Hepatocyte (in vitro differentiated cells): ENCODE measurements around the gene CPNE4. TPM values are rescaled to one million over a fixed set of nuclear protein-coding genes. Genes with fewer than 3 reads are reported as not detected.

Source experiments
- DNase-seq: peaks from one replicate; pipeline ENCODE4 v3.0.0-alpha.2; 2016; ENCODE audit warnings: low spot score
- H2AFZ ChIP-seq: fragments of 200-600 bp; sonication (generic); 2 replicates; pipeline ENCODE4 v1.6.0; 2016; ENCODE audit warnings: antibody characterized with exemption, mild to moderate bottlenecking
- H3K27ac ChIP-seq: fragments of 200-600 bp; sonication (generic); 2 replicates; pipeline ENCODE4 v1.5.1; 2016; ENCODE audit warnings: mild to moderate bottlenecking
- H3K27me3 ChIP-seq: fragments of 200-600 bp; sonication (generic); 2 replicates; pipeline ENCODE4 v1.6.1; 2016
- H3K36me3 ChIP-seq: fragments of 200-600 bp; sonication (generic); replicated peaks from 2 replicates; pipeline ENCODE4 v1.5.1; 2016; ENCODE audit warnings: low read depth; ENCODE audit not compliant: insufficient read depth
- H3K4me1 ChIP-seq: fragments of 200-600 bp; sonication (generic); 2 replicates; pipeline ENCODE4 v1.5.1; 2016; ENCODE audit warnings: mild to moderate bottlenecking, moderate library complexity; ENCODE audit not compliant: insufficient read depth
- H3K4me2 ChIP-seq: fragments of 200-600 bp; sonication (generic); 2 replicates; pipeline ENCODE4 v1.6.0; 2016
- H3K4me3 ChIP-seq: fragments of 200-600 bp; sonication (generic); 2 replicates; pipeline ENCODE4 v1.5.1; 2016; ENCODE audit warnings: mild to moderate bottlenecking
- H3K79me2 ChIP-seq: fragments of 200-600 bp; sonication (generic); 2 replicates; pipeline ENCODE4 v1.6.0; 2017; ENCODE audit warnings: mild to moderate bottlenecking
- H3K9me2 ChIP-seq: fragments of 200-600 bp; sonication (generic); replicated peaks from 2 replicates; pipeline ENCODE4 v1.6.0; 2017; ENCODE audit warnings: mild to moderate bottlenecking; ENCODE audit not compliant: insufficient read depth
- H3K9me3 ChIP-seq: fragments of 200-600 bp; sonication (generic); 2 replicates; pipeline ENCODE4 v1.5.1; 2016; ENCODE audit warnings: low read depth, mild to moderate bottlenecking
- H4K20me1 ChIP-seq: fragments of 200-600 bp; sonication (generic); 2 replicates; pipeline ENCODE4 v1.6.0; 2016; ENCODE audit warnings: mild to moderate bottlenecking; ENCODE audit not compliant: insufficient read depth, poor library complexity, severe bottlenecking
- EZH2 ChIP-seq: fragments of 200-600 bp; sonication (generic); IDR thresholded peaks from 2 replicates; pipeline ENCODE4 v1.6.1; 2016; ENCODE audit warnings: antibody characterized with exemption, mild to moderate bottlenecking, borderline replicate concordance
- EZH2phosphoT487 ChIP-seq: fragments of 200-600 bp; sonication (generic); IDR thresholded peaks from one replicate; pipeline ENCODE4 v1.6.1; 2018; ENCODE audit warnings: antibody characterized with exemption, mild to moderate bottlenecking, low read depth, moderate library complexity; ENCODE audit not compliant: unreplicated experiment, severe bottlenecking
- WGBS: methylation state at CpG from one replicate; pipeline ENCODE4 v1.1.6; 2016; ENCODE audit warnings: low lambda C conversion rate; ENCODE audit errors: missing lambda C conversion rate; 5-methylcytosine and 5-hydroxymethylcytosine counted together
- polyA plus RNA-seq: library from polyadenylated mRNA; unstranded; fragments of >200 nt; fragmentation: Nextera tagmentation; extraction: Ambion mirVana; gene quantifications from 2 replicates; pipeline ENCODE4 v1.2.1, GENCODE V29; 2016
- total RNA-seq: library from RNA; depleted of rRNA; stranded (reverse); fragments of >200 nt; gene quantifications from 2 replicates; pipeline ENCODE4 v1.2.3, GENCODE V29; 2014
- TF ChIP-seq, protein P1 (sequence below): fragments of 200-600 bp; sonication (generic); IDR thresholded peaks from 2 replicates; pipeline ENCODE4 v1.5.1; 2016; ENCODE audit warnings: antibody characterized with exemption, mild to moderate bottlenecking; ENCODE audit not compliant: poor library complexity

CPNE4 gene
- total and polyA plus RNA-seq, 2 experiments from 2014 or later: 0.37 to 0.52 TPM

DNA sequence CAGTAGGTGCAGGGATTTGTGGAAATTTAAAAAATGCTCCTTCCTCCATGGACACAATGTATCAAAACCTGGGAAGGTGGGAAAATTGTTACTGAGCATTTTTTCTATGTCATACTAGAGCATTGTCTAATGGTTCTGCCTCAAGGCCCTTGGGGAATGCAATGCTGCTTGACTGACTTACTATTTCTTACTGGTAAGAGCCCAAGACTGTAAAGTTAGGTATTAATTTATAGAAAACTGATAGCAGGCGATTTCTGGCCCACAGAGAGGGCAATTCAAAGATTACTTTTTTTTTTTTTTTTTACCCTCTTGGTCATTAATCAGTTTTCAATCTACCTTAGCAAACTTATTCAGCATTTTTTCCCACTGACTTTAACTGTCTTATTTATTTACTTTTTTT is 493.5 kb downstream of the CPNE4 start:
- 94% methylated on average over 1 of the region's 1 CpG for WGBS
- no peaks in the 10 kb centered on the region for H3K79me2 ChIP-seq
- no peak for TF ChIP-seq EZH2
- no peak for TF ChIP-seq EZH2phosphoT487
- TF ChIP-seq, protein P1, sequence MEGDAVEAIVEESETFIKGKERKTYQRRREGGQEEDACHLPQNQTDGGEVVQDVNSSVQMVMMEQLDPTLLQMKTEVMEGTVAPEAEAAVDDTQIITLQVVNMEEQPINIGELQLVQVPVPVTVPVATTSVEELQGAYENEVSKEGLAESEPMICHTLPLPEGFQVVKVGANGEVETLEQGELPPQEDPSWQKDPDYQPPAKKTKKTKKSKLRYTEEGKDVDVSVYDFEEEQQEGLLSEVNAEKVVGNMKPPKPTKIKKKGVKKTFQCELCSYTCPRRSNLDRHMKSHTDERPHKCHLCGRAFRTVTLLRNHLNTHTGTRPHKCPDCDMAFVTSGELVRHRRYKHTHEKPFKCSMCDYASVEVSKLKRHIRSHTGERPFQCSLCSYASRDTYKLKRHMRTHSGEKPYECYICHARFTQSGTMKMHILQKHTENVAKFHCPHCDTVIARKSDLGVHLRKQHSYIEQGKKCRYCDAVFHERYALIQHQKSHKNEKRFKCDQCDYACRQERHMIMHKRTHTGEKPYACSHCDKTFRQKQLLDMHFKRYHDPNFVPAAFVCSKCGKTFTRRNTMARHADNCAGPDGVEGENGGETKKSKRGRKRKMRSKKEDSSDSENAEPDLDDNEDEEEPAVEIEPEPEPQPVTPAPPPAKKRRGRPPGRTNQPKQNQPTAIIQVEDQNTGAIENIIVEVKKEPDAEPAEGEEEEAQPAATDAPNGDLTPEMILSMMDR: no peak
- DNase-seq: no peak
- H4K20me1 ChIP-seq: no peaks in the 10 kb centered on the region
- no peak overlapping the region for H3K4me2 ChIP-seq
- no peaks in the 10 kb centered on the region for H3K27me3 ChIP-seq
- no peaks in the 10 kb centered on the region for H3K4me1 ChIP-seq
- no peaks in the 10 kb centered on the region for H3K36me3 ChIP-seq
- no peaks in the 10 kb centered on the region for H3K9me2 ChIP-seq
- H3K9me3 ChIP-seq: no peaks in the 10 kb centered on the region
- H2AFZ ChIP-seq: no peak overlapping the region
- H3K4me3 ChIP-seq: no peak overlapping the region
- H3K27ac ChIP-seq: no peak overlapping the region

DNA sequence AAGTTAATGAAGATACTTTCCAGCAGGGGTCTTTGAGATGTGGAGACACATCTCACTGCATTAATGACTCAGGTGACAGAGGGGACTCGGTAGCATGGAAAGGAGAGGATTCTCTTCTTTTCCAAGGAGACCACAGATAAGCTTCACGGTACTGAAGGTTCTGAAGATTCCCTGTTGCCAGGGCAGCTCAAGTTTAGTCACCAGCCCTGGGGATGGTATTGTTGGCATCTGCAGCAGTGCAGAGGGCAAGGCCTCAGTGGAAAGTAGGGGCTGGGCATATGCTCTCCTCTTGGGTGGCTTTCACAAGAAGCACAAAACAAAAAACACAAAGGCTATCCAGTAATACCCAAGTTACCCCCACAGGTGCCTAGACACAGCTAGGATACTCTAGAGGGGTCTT is 494.0 kb downstream of the CPNE4 start:
- no peak for DNase-seq
- H4K20me1 ChIP-seq: no peaks in the 10 kb centered on the region
- TF ChIP-seq, protein P1: no peak
- TF ChIP-seq EZH2: no peak
- TF ChIP-seq EZH2phosphoT487: no peak
- no peaks in the 10 kb centered on the region for H3K9me3 ChIP-seq
- H2AFZ ChIP-seq: no peak overlapping the region
- no peaks in the 10 kb centered on the region for H3K9me2 ChIP-seq
- H3K79me2 ChIP-seq: no peaks in the 10 kb centered on the region
- no peak overlapping the region for H3K27ac ChIP-seq
- H3K4me3 ChIP-seq: no peak overlapping the region
- no peaks in the 10 kb centered on the region for H3K27me3 ChIP-seq
- H3K4me2 ChIP-seq: no peak overlapping the region
- WGBS: 93% methylated on average over 2 of the region's 2 CpGs
- no peaks in the 10 kb centered on the region for H3K36me3 ChIP-seq
- no peaks in the 10 kb centered on the region for H3K4me1 ChIP-seq

- TF ChIP-seq EZH2phosphoT487 (no peak), EZH2 (no peak)
- TF ChIP-seq, protein P1: no peak
- Histone ChIP-seq H3K79me2 (no peaks in the 10 kb centered on the region), H3K9me3 (no peaks in the 10 kb centered on the region)
Observed at GRCh38 chr3:131540143-131540542, 494.7 kb downstream of the CPNE4 start.

GRCh38 chr3:131538968-131539367 is 495.8 kb downstream of the CPNE4 start:
- H3K79me2 ChIP-seq: no peaks in the 10 kb centered on the region
- H3K36me3 ChIP-seq: no peaks in the 10 kb centered on the region
- H3K4me2 ChIP-seq: no peak overlapping the region
- no peaks in the 10 kb centered on the region for H3K9me2 ChIP-seq
- H3K9me3 ChIP-seq: no peaks in the 10 kb centered on the region
- no peaks in the 10 kb centered on the region for H3K4me1 ChIP-seq
- H3K27ac ChIP-seq: no peak overlapping the region
- 100% methylated on average over 1 of the region's 1 CpG for WGBS
- H4K20me1 ChIP-seq: no peaks in the 10 kb centered on the region
- no peak overlapping the region for H2AFZ ChIP-seq
- H3K4me3 ChIP-seq: no peak overlapping the region
- no peak for TF ChIP-seq EZH2phosphoT487
- TF ChIP-seq EZH2: no peak
- no peaks in the 10 kb centered on the region for H3K27me3 ChIP-seq
- DNase-seq: no peak

More at GRCh38 chr3:131540143-131540542, 494.7 kb downstream of the CPNE4 start:
- H3K4me2 ChIP-seq: no peak overlapping the region
- no peak for DNase-seq
- no peak overlapping the region for H3K4me3 ChIP-seq
- H3K36me3 ChIP-seq: no peaks in the 10 kb centered on the region
- H3K27me3 ChIP-seq: no peaks in the 10 kb centered on the region
- no peaks in the 10 kb centered on the region for H4K20me1 ChIP-seq
- H3K4me1 ChIP-seq: no peaks in the 10 kb centered on the region
- no peak overlapping the region for H3K27ac ChIP-seq
- no peaks in the 10 kb centered on the region for H3K9me2 ChIP-seq
- no peak overlapping the region for H2AFZ ChIP-seq
